Keratinocyte (primary cell): ENCODE data around the gene P2RY2. TPM values are rescaled to one million over a fixed set of nuclear protein-coding genes. Genes with fewer than 3 reads are reported as not detected.

ENCODE experiments used
- DNase-seq: peaks from one replicate; pipeline ENCODE4 v3.0.0-alpha.2; 2011; ENCODE audit warnings: low read depth, missing footprints, low spot score
- FAIRE-seq: peaks from 2 replicates; lab custom pipeline; 2011; peaks lifted over from hg19 to GRCh38; lab: Jason Lieb, UNC
- H2AFZ ChIP-seq: 2 replicates; pipeline ENCODE4 v1.6.0; 2012; ENCODE audit warnings: low read length, control low read depth, inconsistent platforms; ENCODE audit not compliant: control insufficient read depth
- H3K27ac ChIP-seq: 2 replicates; pipeline ENCODE4 v1.5.1; 2011; ENCODE audit warnings: low read length; ENCODE audit not compliant: control insufficient read depth, insufficient read depth
- H3K27me3 ChIP-seq: 3 replicates; pipeline ENCODE4 v1.6.0; 2011; ENCODE audit warnings: low read length; ENCODE audit not compliant: control insufficient read depth, insufficient read depth; ENCODE audit errors: extremely low read depth
- H3K36me3 ChIP-seq, 2 experiments: 2 replicates in 1 of 2; 3 replicates in 1 of 2; pipeline ENCODE4 v1.5.1; 2011; ENCODE audit warnings: low read length in 2 of 2, mild to moderate bottlenecking in 1 of 2; ENCODE audit not compliant: control insufficient read depth in 2 of 2, insufficient read depth in 2 of 2; ENCODE audit errors: extremely low read depth in 1 of 2
- H3K4me1 ChIP-seq: 3 replicates; pipeline ENCODE4 v1.5.1; 2011; ENCODE audit warnings: low read length; ENCODE audit not compliant: control insufficient read depth, insufficient read depth; ENCODE audit errors: extremely low read depth
- H3K4me2 ChIP-seq: 3 replicates; pipeline ENCODE4 v1.6.0; 2011; ENCODE audit warnings: low read depth, low read length; ENCODE audit not compliant: control insufficient read depth, insufficient read depth; ENCODE audit errors: extremely low read depth
- H3K4me3 ChIP-seq, 3 experiments: fragments of 200-600 bp in 1 of 3; sonication (generic) in 1 of 3; 2 replicates in 2 of 3; 3 replicates in 1 of 3; pipeline ENCODE4 v1.5.1; 2011 to 2016; ENCODE audit warnings: low read length in 3 of 3, mild to moderate bottlenecking in 3 of 3, control low read depth in 2 of 3, inconsistent platforms in 1 of 3, low read depth in 1 of 3, mixed read lengths in 1 of 3, mixed run types in 1 of 3, moderate library complexity in 1 of 3; ENCODE audit not compliant: control insufficient read depth in 2 of 3, insufficient read depth in 2 of 3; ENCODE audit errors: extremely low read depth in 1 of 3
- H3K79me2 ChIP-seq: 2 replicates; pipeline ENCODE4 v1.6.0; 2012; ENCODE audit warnings: low read length; ENCODE audit not compliant: control insufficient read depth, insufficient read depth
- H3K9ac ChIP-seq: 3 replicates; pipeline ENCODE4 v1.6.0; 2011; ENCODE audit warnings: low read length; ENCODE audit not compliant: control insufficient read depth, insufficient read depth; ENCODE audit errors: extremely low read depth
- H3K9me1 ChIP-seq: 3 replicates; pipeline ENCODE4 v1.6.0; 2011; ENCODE audit warnings: low read length; ENCODE audit not compliant: control insufficient read depth, insufficient read depth; ENCODE audit errors: extremely low read depth
- H3K9me3 ChIP-seq: 2 replicates; pipeline ENCODE4 v1.5.1; 2012; ENCODE audit warnings: low read depth, low read length; ENCODE audit not compliant: control insufficient read depth
- H4K20me1 ChIP-seq: 3 replicates; pipeline ENCODE4 v1.6.0; 2011; ENCODE audit warnings: low read length; ENCODE audit not compliant: control insufficient read depth, insufficient read depth; ENCODE audit errors: extremely low read depth
- EZH2 ChIP-seq: IDR thresholded peaks from one replicate; pipeline ENCODE4 v1.6.1; 2012; ENCODE audit warnings: inconsistent platforms, mild to moderate bottlenecking, low read length, moderate library complexity
- dilution Hi-C: fragments of 300-500 bp; cut with MboI; formaldehyde crosslinking; loops from one replicate; pipeline ENCODE4 v1.7.0; 2020; ENCODE audit warnings: low sequenced_read_pairs; ENCODE audit not compliant: extremely low pct_ligation_motif_present
- polyA plus RNA-seq, 5 experiments: library from polyadenylated mRNA; depleted of rRNA in 3 of 5; stranded (reverse) in 3 of 5; stranded (forward) in 1 of 5; unstranded in 1 of 5; fragments of >200 nt; gene quantifications; 1 replicate in 1 of 5; 2 replicates in 3 of 5; 3 replicates in 1 of 5; pipeline versions ENCODE4 v1.2.1 to v1.2.3, GENCODE V29; 2011 to 2012; ENCODE audit warnings: missing spikeins in 2 of 5, low read depth in 1 of 5, low replicate concordance in 1 of 5
- TF ChIP-seq, protein P1 (sequence below), 3 experiments: IDR thresholded peaks in 1 of 3; conservative IDR thresholded peaks in 1 of 3; optimal IDR thresholded peaks in 1 of 3; 2 replicates in 2 of 3; 3 replicates in 1 of 3; pipeline versions ENCODE3 to v1.5.1; 2011; ENCODE audit warnings: low read length in 3 of 3, mild to moderate bottlenecking in 3 of 3, moderate library complexity in 2 of 3, control low read depth in 1 of 3, inconsistent platforms in 1 of 3; ENCODE audit not compliant: insufficient read depth in 2 of 3; ENCODE audit errors: extremely low read depth in 1 of 3

Gene P2RY2
- polyA plus RNA-seq, 1 donor (not counting 4 experiments of a cell fraction or from before 2014, with no cell fraction given): 5.1 TPM

GRCh38 chr11:73229321-73229895, 11.3 kb downstream of the P2RY2 start:
- DNase-seq: no peak
- H3K4me3 ChIP-seq: no peak overlapping the region
- dilution Hi-C loops: no loop called here
- no peak overlapping the region for H3K27ac ChIP-seq
- no peaks in the 10 kb centered on the region for H3K9me1 ChIP-seq
- H3K36me3 ChIP-seq: no peaks in the 10 kb centered on the region
- H3K27me3 ChIP-seq: no peaks in the 10 kb centered on the region
- no peak overlapping the region for H3K9ac ChIP-seq
- no peaks in the 10 kb centered on the region for H4K20me1 ChIP-seq
- FAIRE-seq: no peak
- TF ChIP-seq EZH2: no peak
- TF ChIP-seq, protein P1, sequence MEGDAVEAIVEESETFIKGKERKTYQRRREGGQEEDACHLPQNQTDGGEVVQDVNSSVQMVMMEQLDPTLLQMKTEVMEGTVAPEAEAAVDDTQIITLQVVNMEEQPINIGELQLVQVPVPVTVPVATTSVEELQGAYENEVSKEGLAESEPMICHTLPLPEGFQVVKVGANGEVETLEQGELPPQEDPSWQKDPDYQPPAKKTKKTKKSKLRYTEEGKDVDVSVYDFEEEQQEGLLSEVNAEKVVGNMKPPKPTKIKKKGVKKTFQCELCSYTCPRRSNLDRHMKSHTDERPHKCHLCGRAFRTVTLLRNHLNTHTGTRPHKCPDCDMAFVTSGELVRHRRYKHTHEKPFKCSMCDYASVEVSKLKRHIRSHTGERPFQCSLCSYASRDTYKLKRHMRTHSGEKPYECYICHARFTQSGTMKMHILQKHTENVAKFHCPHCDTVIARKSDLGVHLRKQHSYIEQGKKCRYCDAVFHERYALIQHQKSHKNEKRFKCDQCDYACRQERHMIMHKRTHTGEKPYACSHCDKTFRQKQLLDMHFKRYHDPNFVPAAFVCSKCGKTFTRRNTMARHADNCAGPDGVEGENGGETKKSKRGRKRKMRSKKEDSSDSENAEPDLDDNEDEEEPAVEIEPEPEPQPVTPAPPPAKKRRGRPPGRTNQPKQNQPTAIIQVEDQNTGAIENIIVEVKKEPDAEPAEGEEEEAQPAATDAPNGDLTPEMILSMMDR (optimal IDR thresholded peaks at IDR 0.05 in 1 of 3, IDR thresholded peaks at IDR 0.05 in 1 of 3, conservative IDR thresholded peaks at IDR 0.05 in 1 of 3; ENCODE audit: extremely low read depth in 1 of 3, insufficient read depth in 2 of 3, low read length in 3 of 3): no peak
- no peak overlapping the region for H2AFZ ChIP-seq
- H3K9me3 ChIP-seq: no peaks in the 10 kb centered on the region
- no peaks in the 10 kb centered on the region for H3K79me2 ChIP-seq
- peaks cover 17% of the 10 kb centered on the region for H3K4me1 ChIP-seq
- H3K4me2 ChIP-seq: no peak overlapping the region

GRCh38 chr11:73229896-73230875, 12.1 kb downstream of the P2RY2 start:
- Histone ChIP-seq H3K9me3 (no peaks in the 10 kb centered on the region), H3K27ac (no peak overlapping the region), H3K4me2 (no peak overlapping the region), H4K20me1 (no peaks in the 10 kb centered on the region), H3K79me2 (no peaks in the 10 kb centered on the region), H3K36me3 (no peaks in the 10 kb centered on the region), H3K27me3 (no peaks in the 10 kb centered on the region), H3K4me1 (peaks cover 17% of the 10 kb centered on the region), H3K4me3 (no peak overlapping the region), H3K9ac (no peak overlapping the region), H3K9me1 (no peaks in the 10 kb centered on the region), H2AFZ (no peak overlapping the region)
- dilution Hi-C loops: no loop called here
- TF ChIP-seq, protein P1 (optimal IDR thresholded peaks at IDR 0.05 in 1 of 3, IDR thresholded peaks at IDR 0.05 in 1 of 3, conservative IDR thresholded peaks at IDR 0.05 in 1 of 3; ENCODE audit: extremely low read depth in 1 of 3, insufficient read depth in 2 of 3, low read length in 3 of 3): no peak
- TF ChIP-seq EZH2: no peak
- DNase-seq (no peak), FAIRE-seq (no peak)
